GM12874 (cell line): ENCODE measurements around the gene DENND5A.

Source experiments
- CTCF ChIP-seq: IDR thresholded peaks from 2 replicates; pipeline ENCODE4 v1.5.1; 2011; ENCODE audit warnings: low read depth, mild to moderate bottlenecking, control low read depth, low read length, moderate library complexity; ENCODE audit not compliant: insufficient read depth

Gene DENND5A

GRCh38 chr11:9265211-9266131, at the start of gene DENND5A:
Gene DENND5A, minus strand, starts transcription at chr11:9265350. Its CDS starts 281 bp downstream, at chr11:9265069.
- TF ChIP-seq CTCF: no peak

GRCh38 chr11:9314291-9315077, 49.3 kb upstream of the DENND5A start, which contains the start of gene TMEM41B:
Gene TMEM41B, minus strand, starts transcription at chr11:9314593. Its CDS starts 152 bp downstream, at chr11:9314441.
- no peak for TF ChIP-seq CTCF

- no peak for TF ChIP-seq CTCF
These were observed 48.6 kb upstream of the DENND5A start for GRCh38 chr11:9313648-9314290.

GRCh38 chr11:9310485-9311090, 45.4 kb upstream of the DENND5A start:
- TF ChIP-seq CTCF: no peak

- no peak for TF ChIP-seq CTCF
These were observed 39.0 kb upstream of the DENND5A start for GRCh38 chr11:9304178-9304577.

- TF ChIP-seq CTCF: no peak
These were observed 37.3 kb upstream of the DENND5A start for GRCh38 chr11:9302448-9302847.

- no peak for TF ChIP-seq CTCF
These were observed 36.6 kb upstream of the DENND5A start for GRCh38 chr11:9301720-9302119.
